Thymus (tissue), 11 donors: ENCODE results near the gene VARS2. TPM values are rescaled to one million over a fixed set of nuclear protein-coding genes. Genes with fewer than 3 reads are reported as not detected.

Experiments
- DNase-seq, 9 donors: peaks; one replicate each; pipeline ENCODE4 v3.0.0-alpha.2; 2013; ENCODE audit warnings: low spot score in 9 of 9, low read depth in 6 of 9, missing footprints in 1 of 9
- H3K27ac ChIP-seq, 2 donors: one replicate each; pipeline ENCODE4 v1.5.1; 2013; ENCODE audit warnings: control low read depth in 1 of 2, low read depth in 1 of 2, low read length in 1 of 2, mild to moderate bottlenecking in 1 of 2, moderate library complexity in 1 of 2
- H3K27me3 ChIP-seq, 2 donors: one replicate each; pipeline ENCODE4 v1.5.1; 2013; ENCODE audit warnings: low read length in 1 of 2; ENCODE audit not compliant: control insufficient read depth in 2 of 2, insufficient read depth in 1 of 2
- H3K36me3 ChIP-seq, 2 donors: one replicate each; pipeline ENCODE4 v1.5.1; 2013; ENCODE audit warnings: low read length in 1 of 2, mild to moderate bottlenecking in 1 of 2, moderate library complexity in 1 of 2; ENCODE audit not compliant: control insufficient read depth in 2 of 2, insufficient read depth in 2 of 2
- H3K4me1 ChIP-seq, 2 donors: one replicate each; pipeline ENCODE4 v1.5.1; 2013; ENCODE audit warnings: low read length in 2 of 2; ENCODE audit not compliant: control insufficient read depth in 2 of 2, insufficient read depth in 2 of 2
- H3K4me3 ChIP-seq, 2 donors: one replicate each; pipeline ENCODE4 v1.5.1; 2013; ENCODE audit warnings: low read length in 2 of 2, control low read depth in 1 of 2, mild to moderate bottlenecking in 1 of 2
- H3K9me3 ChIP-seq, 2 donors: one replicate each; pipeline ENCODE4 v1.5.1; 2013; ENCODE audit warnings: low read length in 1 of 2, mild to moderate bottlenecking in 1 of 2; ENCODE audit not compliant: control insufficient read depth in 2 of 2, insufficient read depth in 1 of 2
- WGBS: extraction: QIAGEN DNeasy Blood & Tissue Kit; methylation state at CpG from one replicate; pipeline ENCODE4 v1.1.7; 2013; 5-methylcytosine and 5-hydroxymethylcytosine counted together
- polyA plus RNA-seq: library from polyadenylated mRNA; stranded (reverse); fragments of 200-250 nt; gene quantifications from one replicate; pipeline ENCODE4 v1.2.3, GENCODE V29; 2013
- total RNA-seq: library from RNA; stranded (reverse); fragments of 120-200 nt; gene quantifications from one replicate; pipeline ENCODE4 v1.2.4, GENCODE V29; 2013
- donor health status: healthy.

Gene VARS2
- total and polyA plus RNA-seq, 2 donors, result 30.3 to 40.4 TPM

DNA sequence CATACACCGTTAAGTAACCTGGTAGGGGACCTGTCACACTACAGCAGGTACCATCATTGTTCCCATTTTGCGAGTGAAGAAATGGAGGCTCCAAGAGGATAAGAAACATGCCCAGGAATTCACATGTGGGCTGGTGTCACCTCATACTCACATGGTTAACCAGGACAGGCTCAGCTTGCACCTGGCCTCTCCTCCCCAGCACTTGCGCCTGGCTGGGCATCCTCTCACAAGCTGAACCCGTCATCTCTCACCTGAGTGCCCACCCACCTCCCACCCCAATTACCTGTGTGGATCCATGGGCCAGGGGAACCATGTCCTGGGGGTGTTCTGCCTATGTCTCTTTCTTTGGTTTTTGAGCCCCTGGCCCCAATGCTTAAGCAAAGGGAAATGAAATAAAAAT lies 16.5 kb downstream of the VARS2 start:
- WGBS, result 98% methylated on average over 4 of the region's 4 CpGs
- no peak overlapping the region for H3K4me3 ChIP-seq

DNA sequence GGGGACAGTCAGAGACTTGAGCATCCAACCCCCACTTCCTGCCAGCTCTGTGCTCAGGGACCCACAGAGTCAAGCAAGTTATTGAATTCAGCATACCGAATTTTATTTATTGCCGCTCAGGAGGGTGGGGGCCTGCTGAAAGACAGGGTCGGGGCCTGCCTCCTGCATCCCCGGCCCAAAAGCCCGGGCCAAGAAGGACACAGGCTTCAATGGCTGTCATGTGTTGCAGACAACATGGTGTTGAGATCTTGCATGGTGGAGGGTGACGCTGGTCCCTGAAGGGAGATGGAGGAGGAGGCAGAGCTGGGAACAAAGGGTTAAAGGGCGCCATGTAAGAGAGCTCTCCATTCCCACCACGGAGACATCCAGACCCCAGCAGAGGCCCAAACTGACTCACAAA lies 17.2 kb downstream of the VARS2 start:
- Histone ChIP-seq H3K27me3 (peaks cover 0 to 17% of the 10 kb centered on the region in 2 donors), H3K27ac (no peak overlapping the region), H3K4me1 (no peaks in the 10 kb centered on the region), H3K36me3 (peaks cover 8 to 9% of the 10 kb centered on the region in 2 donors), H3K4me3 (no peak overlapping the region), H3K9me3 (peaks cover 0 to 11% of the 10 kb centered on the region in 2 donors)
- no peak for DNase-seq
- 82% methylated on average over 8 of the region's 8 CpGs for WGBS

More for the DNA sequence above, 16.5 kb downstream of the VARS2 start:
- H3K36me3 ChIP-seq, result peaks cover 15 to 17% of the 10 kb centered on the region in 2 donors
- H3K27ac ChIP-seq, result no peak overlapping the region
- peaks cover 0 to 14% of the 10 kb centered on the region in 2 donors for H3K27me3 ChIP-seq
- H3K9me3 ChIP-seq, result peaks cover 0 to 11% of the 10 kb centered on the region in 2 donors
- DNase-seq, result no peak
- H3K4me1 ChIP-seq, result no peaks in the 10 kb centered on the region

DNA sequence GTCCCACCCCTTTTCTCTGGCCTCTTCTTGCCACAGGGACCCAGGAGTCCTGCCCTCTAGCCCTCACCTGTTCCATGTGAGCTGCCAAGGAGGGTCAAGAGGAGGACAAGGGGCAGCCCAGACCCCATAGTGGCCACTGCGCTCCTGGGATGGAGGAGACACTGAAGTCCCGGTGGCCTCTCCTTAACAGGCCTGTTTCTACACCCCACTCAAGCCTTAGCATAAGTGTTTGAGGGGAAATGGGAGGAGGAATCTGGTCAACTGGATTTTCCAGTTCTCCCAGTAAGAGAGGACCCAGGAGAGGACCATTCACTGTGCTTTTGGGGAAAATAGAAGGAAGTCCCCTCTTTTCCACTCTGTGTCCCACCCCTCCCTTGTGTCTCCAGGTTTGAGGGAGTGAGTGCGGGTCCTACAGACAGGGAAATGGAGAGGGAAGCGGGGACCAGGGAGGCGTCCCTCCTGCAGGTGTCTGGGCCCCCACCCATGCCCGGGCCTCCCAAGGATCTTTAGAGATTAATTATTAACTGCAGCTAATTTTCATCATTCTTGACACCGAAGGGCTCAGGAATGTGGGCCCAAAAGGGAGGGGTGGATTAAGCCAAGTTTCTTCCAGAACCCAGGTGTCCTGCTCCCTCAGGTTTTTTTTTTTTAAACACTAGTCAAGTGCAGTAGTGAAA lies 18.1 kb downstream of the VARS2 start, which contains the start of gene SFTA2:
TSS of gene SFTA2 (minus strand) at position 202 of the 677 bp plus-strand sequence. CDS start at position 128, 74 bp downstream.
- H3K27ac ChIP-seq, result no peak within 1 kb of the TSS
- 92% methylated on average over 7 of the region's 7 CpGs for WGBS
- H3K4me3 ChIP-seq, result no peak within 1 kb of the TSS

DNA sequence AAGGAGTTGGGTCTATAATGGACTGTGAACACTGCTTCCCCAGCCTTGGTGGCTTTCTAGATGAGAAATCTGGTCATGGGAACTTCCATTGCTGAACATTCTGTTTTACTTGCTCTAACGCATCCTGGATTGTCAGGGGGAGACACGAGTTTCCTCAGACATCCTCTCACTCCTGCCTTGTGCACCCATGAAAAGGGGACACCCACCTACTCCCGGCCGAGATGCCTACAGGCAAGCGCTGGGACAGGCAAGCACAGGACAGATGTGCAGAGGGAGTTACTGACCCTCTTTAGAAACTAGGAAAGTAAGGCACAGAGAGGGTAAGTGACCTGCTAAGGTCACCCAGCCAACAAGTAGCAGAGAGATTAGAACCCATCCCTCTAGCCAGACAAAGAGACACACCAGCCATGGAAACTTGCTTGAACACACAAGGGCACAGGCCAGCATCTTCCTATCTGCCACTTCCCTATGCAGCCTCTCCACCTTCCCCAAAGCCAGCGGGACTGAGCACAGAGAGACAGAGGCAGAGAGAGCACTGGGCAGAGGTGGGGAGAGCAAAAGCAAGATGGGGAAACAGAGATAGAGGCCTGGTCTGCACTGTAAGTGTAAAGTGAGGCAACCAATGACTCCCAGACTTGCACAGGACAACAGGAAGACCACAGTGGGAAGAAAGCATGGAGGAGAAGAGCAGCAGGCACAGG lies 18.8 kb downstream of the VARS2 start:
- Histone ChIP-seq H3K27me3 (peaks cover 0 to 27% of the 10 kb centered on the region in 2 donors), H3K9me3 (peaks cover 0 to 11% of the 10 kb centered on the region in 2 donors), H3K4me3 (no peak overlapping the region), H3K4me1 (no peaks in the 10 kb centered on the region), H3K27ac (no peak overlapping the region), H3K36me3 (peaks cover 0 to 3% of the 10 kb centered on the region in 2 donors)
- WGBS, result 92% methylated on average over 6 of the region's 6 CpGs
- no peak for DNase-seq

More for the DNA sequence above, 18.1 kb downstream of the VARS2 start, which contains the start of gene SFTA2:
- H3K9me3 ChIP-seq, result peaks cover 0 to 11% of the 10 kb centered on the region in 2 donors
- no peaks in the 10 kb centered on the region for H3K4me1 ChIP-seq
- H3K27me3 ChIP-seq, result peaks cover 0 to 24% of the 10 kb centered on the region in 2 donors
- no peak for DNase-seq
- H3K36me3 ChIP-seq, result peaks cover 0 to 3% of the 10 kb centered on the region in 2 donors

DNA sequence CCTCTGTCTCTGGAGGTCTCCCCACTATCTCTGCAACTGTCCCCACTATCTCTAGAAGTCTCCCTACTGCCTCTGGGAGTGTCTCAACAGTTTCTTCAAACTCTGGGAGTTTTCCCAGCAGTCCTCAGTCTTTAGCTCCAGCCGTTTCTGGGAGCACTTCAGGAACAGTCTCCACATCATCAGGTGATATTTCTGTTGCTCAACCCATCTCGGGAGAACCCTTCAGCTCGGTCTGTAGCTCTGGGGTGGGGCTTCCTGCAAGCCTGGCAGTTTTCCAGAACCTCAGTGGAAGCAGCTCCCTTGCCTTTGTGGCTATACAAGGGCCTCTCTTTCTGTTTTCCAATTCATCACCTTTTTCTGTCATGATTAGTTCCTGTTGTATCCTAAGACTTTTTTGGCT lies 21.0 kb downstream of the VARS2 start:
- Histone ChIP-seq H3K36me3 (no peaks in the 10 kb centered on the region), H3K27me3 (peaks cover 0 to 37% of the 10 kb centered on the region in 2 donors), H3K9me3 (no peaks in the 10 kb centered on the region), H3K4me3 (no peak overlapping the region), H3K27ac (no peak overlapping the region), H3K4me1 (no peaks in the 10 kb centered on the region)
- DNase-seq, result no peak
- 45% methylated on average over 3 of the region's 3 CpGs for WGBS

DNA sequence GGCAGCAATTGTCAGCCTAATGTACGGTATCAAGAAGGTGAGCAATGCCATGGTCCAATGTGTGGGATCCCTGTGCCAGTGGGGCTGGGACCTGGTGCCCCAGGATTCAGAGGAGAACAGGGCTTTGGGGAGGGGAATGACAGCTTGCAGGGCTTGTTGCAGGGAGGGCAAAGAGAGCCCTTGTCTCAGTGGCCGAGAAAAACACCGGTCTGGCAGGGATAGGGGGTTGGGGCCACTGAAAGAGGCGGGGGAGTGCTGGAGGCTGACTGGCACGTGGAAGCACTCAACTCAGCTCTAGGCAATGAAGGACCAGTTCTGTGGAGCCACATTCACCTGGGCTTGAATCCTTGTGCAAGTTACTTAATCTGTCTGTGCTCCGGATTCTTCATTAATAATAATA lies 23.2 kb downstream of the VARS2 start:
- Histone ChIP-seq H3K27me3 (peaks cover 0 to 50% of the 10 kb centered on the region in 2 donors), H3K4me3 (no peak overlapping the region), H3K36me3 (no peaks in the 10 kb centered on the region), H3K4me1 (no peaks in the 10 kb centered on the region), H3K9me3 (no peaks in the 10 kb centered on the region), H3K27ac (no peak overlapping the region)
- no peak for DNase-seq
- WGBS, result 93% methylated on average over 6 of the region's 6 CpGs

DNA sequence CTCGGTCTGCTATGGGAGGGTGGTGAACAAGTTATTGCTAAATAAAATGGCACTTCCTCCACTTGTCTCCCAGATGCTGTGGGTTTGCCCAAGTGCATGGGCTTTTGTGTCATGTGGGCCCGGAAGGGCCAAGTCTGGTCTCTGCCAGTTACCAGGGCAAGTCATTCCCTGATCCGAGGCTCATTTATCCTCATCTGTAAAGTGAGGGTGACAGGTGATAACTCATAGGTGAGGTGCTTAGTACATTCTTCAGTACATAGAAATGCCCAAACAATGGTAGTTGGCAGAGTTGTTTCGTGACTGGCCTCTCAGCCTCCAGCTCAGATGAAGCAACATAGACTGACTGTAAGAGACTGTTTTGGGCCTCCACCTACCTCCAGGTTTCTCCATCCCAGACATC lies 24.7 kb downstream of the VARS2 start:
- H3K4me1 ChIP-seq, result no peaks in the 10 kb centered on the region
- no peak overlapping the region for H3K4me3 ChIP-seq
- no peak for DNase-seq
- WGBS, result 82% methylated on average over 4 of the region's 4 CpGs
- peaks cover 0 to 10% of the 10 kb centered on the region in 2 donors for H3K9me3 ChIP-seq
- peaks cover 0 to 55% of the 10 kb centered on the region in 2 donors for H3K27me3 ChIP-seq
- H3K36me3 ChIP-seq, result no peaks in the 10 kb centered on the region
- H3K27ac ChIP-seq, result no peak overlapping the region

DNA sequence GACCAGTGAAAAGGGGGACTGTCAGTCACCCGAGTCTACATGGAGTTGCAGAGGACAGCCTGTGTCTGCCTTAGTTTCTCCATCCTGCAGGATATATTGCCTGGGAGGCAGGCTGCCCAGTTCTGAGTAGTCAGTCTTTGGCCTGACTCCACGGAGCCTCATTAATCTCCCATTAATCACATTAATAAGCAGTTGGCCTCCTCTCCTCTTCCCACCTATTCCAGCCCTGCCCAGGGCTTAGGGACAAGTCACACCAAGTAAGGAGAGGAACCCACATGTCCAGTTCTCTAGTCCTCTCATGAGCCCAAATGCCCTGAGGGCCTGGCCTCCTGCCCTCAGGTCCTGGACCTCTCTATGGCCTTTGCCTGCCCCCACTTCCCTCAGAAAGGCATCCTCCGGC lies 25.4 kb downstream of the VARS2 start:
- Histone ChIP-seq H3K27me3 (peaks cover 0 to 52% of the 10 kb centered on the region in 2 donors), H3K27ac (no peak overlapping the region), H3K9me3 (peaks cover 0 to 13% of the 10 kb centered on the region in 2 donors), H3K4me1 (no peaks in the 10 kb centered on the region), H3K36me3 (no peaks in the 10 kb centered on the region), H3K4me3 (no peak overlapping the region)
- DNase-seq, result no peak
- WGBS, result 85% methylated on average over 3 of the region's 3 CpGs

DNA sequence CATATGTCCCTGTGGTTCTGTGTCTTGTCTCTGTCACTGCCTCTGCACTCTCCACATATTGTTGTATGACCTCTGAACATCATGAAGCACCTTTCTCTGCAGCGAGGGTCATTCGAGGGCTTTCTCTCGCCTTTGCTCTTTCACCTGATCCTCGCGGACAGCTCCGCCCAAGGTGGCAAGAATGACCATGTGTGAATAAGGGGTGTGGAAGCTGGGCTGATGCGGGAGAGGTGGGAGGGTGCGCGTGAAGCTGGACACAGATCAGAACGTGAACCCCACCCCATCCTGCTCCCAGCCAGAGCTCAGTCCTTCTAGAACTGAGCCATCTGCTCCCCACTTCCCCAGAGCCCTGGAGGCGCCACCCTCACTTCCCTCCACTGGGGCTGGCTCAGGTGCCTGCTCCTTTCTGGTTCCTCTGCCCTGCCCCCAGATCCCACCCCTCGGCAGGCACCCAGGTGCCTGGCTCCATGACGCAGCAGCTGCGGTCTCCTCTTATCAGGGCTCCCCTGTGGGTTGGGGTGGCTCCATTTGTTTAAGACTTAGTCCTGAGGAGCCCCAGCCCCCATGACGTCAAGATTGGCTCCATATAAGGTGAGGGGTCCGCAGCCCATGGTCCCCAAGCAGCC lies 26.4 kb downstream of the VARS2 start, which contains the start of gene MUCL3:
TSS of gene MUCL3 (plus strand) at position 613 of the 626 bp plus-strand sequence. CDS start 27 bp downstream, outside the sequence.
- Histone ChIP-seq H3K4me3 (no peak within 1 kb of the TSS), H3K9me3 (peaks cover 0 to 13% of the 10 kb centered on the region in 2 donors), H3K4me1 (no peaks in the 10 kb centered on the region), H3K27me3 (peaks cover 0 to 50% of the 10 kb centered on the region in 2 donors), H3K27ac (no peak within 1 kb of the TSS), H3K36me3 (no peaks in the 10 kb centered on the region)
- DNase-seq, result no peak
- WGBS, result 75% methylated on average over 16 of the region's 16 CpGs
